ENCODE data around the gene TNP2.

GRCh38 chr16:11259655-11260595, 9.2 kb downstream of the TNP2 start:
- TF ChIP-seq ETS1 (IDR thresholded peaks at IDR 0.05): no peak
- TF ChIP-seq CTCF (conservative IDR thresholded peaks at IDR 0.05; ENCODE audit: low read depth in 2 of 2): no peak
- TF ChIP-seq JUNB (IDR thresholded peaks at IDR 0.05; ENCODE audit: unreplicated experiment): no peak
- TF ChIP-seq ZNF114 (CRISPR knock-in tag; IDR thresholded peaks at IDR 0.05): no peak
- no peak for TF ChIP-seq POLR2AphosphoS5 (IDR thresholded peaks at IDR 0.05; ENCODE audit: low read depth)
- no peak for TF ChIP-seq EZH2 (IDR thresholded peaks at IDR 0.05; ENCODE audit: low read depth, unreplicated experiment)
- TF ChIP-seq EZH2phosphoT487 (IDR thresholded peaks at IDR 0.05; ENCODE audit: unreplicated experiment): no peak
- no peak for TF ChIP-seq ZNF331 (CRISPR knock-in tag; IDR thresholded peaks at IDR 0.05; ENCODE audit: low read depth)
